ENCODE results near the gene HCN2. TPM values are rescaled to one million over a fixed set of nuclear protein-coding genes. Genes with fewer than 3 reads are reported as not detected.
"Not testable (repeated sequence)": the region's sequence is repeated elsewhere in the genome, so short reads cannot be mapped to it uniquely, and the experiment has no call there.

Gene HCN2
- total RNA-seq, 4 donors from 2014 or later: 0.19 to 0.50 (median 0.41) TPM

- Histone ChIP-seq H3K27ac (replicated peaks in 1 of 4) (no peak overlapping the region), H3K4me3 (no peak overlapping the region), H3K4me1 (peaks cover 0 to 15% (median 9%) of the 10 kb centered on the region in 4 donors), H3K9me3 (no peaks in the 10 kb centered on the region), H3K36me3 (peaks cover 65 to 72% (median 68%) of the 10 kb centered on the region in 4 donors), H3K27me3 (peaks cover 0 to 41% (median 0%) of the 10 kb centered on the region in 4 donors)
- intact Hi-C loops (cut with DNase I): no loop called here
- 89% methylated on average over 18 of the region's 27 CpGs for whole genome bisulfite sequencing
- DNase-seq (ENCODE audit: extremely low spot score): no peak
- no peak for TF ChIP-seq POLR2AphosphoS5 (IDR thresholded peaks at IDR 0.05)
- TF ChIP-seq, protein P1, sequence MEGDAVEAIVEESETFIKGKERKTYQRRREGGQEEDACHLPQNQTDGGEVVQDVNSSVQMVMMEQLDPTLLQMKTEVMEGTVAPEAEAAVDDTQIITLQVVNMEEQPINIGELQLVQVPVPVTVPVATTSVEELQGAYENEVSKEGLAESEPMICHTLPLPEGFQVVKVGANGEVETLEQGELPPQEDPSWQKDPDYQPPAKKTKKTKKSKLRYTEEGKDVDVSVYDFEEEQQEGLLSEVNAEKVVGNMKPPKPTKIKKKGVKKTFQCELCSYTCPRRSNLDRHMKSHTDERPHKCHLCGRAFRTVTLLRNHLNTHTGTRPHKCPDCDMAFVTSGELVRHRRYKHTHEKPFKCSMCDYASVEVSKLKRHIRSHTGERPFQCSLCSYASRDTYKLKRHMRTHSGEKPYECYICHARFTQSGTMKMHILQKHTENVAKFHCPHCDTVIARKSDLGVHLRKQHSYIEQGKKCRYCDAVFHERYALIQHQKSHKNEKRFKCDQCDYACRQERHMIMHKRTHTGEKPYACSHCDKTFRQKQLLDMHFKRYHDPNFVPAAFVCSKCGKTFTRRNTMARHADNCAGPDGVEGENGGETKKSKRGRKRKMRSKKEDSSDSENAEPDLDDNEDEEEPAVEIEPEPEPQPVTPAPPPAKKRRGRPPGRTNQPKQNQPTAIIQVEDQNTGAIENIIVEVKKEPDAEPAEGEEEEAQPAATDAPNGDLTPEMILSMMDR (IDR thresholded peaks at IDR 0.05): no peak
- TF ChIP-seq POLR2A (IDR thresholded peaks at IDR 0.05; ENCODE audit: low read depth): no peak
- no peak for TF ChIP-seq EP300 (IDR thresholded peaks at IDR 0.05)
Observed at GRCh38 chr19:618674-619285, 29.1 kb downstream of the HCN2 start.

DNA sequence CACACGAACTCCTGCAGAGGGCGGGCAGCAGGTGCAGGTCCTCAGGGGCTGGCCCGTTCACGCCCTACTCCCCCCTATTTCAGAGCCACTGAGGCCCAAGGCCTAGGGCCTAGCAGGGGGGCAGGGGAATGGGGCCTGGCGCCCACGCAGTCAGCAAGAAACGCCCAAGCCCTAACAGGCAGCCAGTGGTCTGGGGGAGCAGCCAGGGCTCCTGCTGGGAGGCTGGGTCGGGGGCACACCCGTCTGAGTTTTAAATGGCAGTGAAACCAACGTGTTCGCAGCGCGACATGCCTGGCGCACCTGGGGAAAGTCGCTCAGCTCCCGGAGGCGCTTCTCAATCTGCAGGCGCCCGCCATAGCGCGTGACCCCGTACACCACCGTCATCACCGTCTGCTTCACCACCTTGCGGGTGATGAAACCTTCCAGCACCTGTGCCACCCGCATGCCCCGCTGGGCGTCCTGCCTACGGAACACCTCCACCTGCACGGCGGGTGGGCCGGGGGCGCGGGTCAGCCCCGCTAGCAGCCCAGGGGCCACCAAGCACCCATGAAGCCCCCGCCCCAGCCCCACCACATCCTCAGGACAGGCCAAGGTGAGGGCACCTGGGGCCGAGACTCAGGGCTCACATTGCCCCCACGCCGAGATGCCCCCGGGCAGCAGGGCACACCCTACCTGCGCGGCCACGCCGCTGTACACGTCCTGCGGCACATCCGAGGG lies 29.8 kb downstream of the HCN2 start:
- TF ChIP-seq EP300 (IDR thresholded peaks at IDR 0.05) (no peak), POLR2A (IDR thresholded peaks at IDR 0.05; ENCODE audit: low read depth) (no peak), POLR2AphosphoS5 (IDR thresholded peaks at IDR 0.05) (no peak)
- TF ChIP-seq, protein P1 (IDR thresholded peaks at IDR 0.05): no peak
- no peak for DNase-seq (ENCODE audit: extremely low spot score)
- WGBS: 96% methylated on average over 41 of the region's 47 CpGs
- intact Hi-C loops (cut with DNase I): no loop called here
- no peak overlapping the region for H3K27ac ChIP-seq (replicated peaks in 1 of 4)
- H3K4me1 ChIP-seq: peaks cover 0 to 15% (median 9%) of the 10 kb centered on the region in 4 donors
- H3K27me3 ChIP-seq: peaks cover 0 to 35% (median 0%) of the 10 kb centered on the region in 4 donors
- no peak overlapping the region for H3K4me3 ChIP-seq
- no peaks in the 10 kb centered on the region for H3K9me3 ChIP-seq
- H3K36me3 ChIP-seq: peaks cover 67 to 78% (median 75%) of the 10 kb centered on the region in 4 donors

DNA sequence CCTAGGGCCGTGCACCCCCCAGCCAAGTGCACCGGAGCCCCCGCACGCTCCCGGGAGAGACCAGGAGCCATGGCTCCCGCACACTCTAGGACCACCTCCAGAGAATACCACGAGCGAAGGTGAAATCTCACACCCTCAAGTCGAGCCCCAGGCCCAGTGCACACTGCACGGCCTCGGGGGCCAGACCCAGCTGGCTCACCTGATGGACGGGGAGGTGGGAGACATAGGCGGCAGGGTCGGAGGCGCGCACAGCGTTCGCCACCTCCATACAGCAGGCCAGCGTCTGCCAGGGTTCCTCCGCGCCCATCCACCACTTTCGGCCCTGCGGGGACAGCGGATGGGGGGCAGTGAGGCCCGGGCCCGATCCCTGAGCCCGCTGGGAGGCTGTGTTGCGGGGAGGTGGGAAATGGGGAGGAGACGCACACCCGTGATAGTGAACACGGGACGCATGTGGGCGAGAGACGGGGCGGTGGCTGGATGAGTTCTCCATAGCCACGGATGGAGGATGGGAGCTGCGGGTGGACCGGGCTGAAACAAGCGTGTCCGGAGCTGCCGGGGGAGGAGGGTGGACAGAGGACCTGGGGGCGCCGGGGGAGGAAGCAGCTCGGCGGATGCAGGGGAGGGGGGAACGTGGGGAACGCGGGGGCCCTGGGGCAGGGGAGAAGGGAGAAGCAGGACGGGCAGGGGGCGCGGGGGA lies 30.6 kb downstream of the HCN2 start:
- H3K4me1 ChIP-seq: peaks cover 0 to 15% (median 10%) of the 10 kb centered on the region in 4 donors
- TF ChIP-seq, protein P1 (IDR thresholded peaks at IDR 0.05): no peak
- TF ChIP-seq EP300 (IDR thresholded peaks at IDR 0.05): no peak
- TF ChIP-seq POLR2AphosphoS5 (IDR thresholded peaks at IDR 0.05): no peak
- no peak for TF ChIP-seq POLR2A (IDR thresholded peaks at IDR 0.05; ENCODE audit: low read depth)
- intact Hi-C loops (cut with DNase I): no loop called here
- no peak for DNase-seq (ENCODE audit: extremely low spot score)
- no peak overlapping the region for H3K27ac ChIP-seq (replicated peaks in 1 of 4)
- WGBS: 90% methylated on average over 46 of the region's 51 CpGs
- no peak overlapping the region for H3K4me3 ChIP-seq
- no peaks in the 10 kb centered on the region for H3K9me3 ChIP-seq
- peaks cover 0 to 31% (median 0%) of the 10 kb centered on the region in 4 donors for H3K27me3 ChIP-seq
- peaks cover 72 to 87% (median 84%) of the 10 kb centered on the region in 4 donors for H3K36me3 ChIP-seq

GRCh38 chr19:621191-621590 lies 31.5 kb downstream of the HCN2 start:
- DNase-seq (ENCODE audit: extremely low spot score); intact Hi-C loops (cut with DNase I); H3K4me3 ChIP-seq; H3K4me1 ChIP-seq; H3K27ac ChIP-seq (replicated peaks in 1 of 4); H3K9me3 ChIP-seq: not testable (repeated sequence)
- Histone ChIP-seq H3K27me3 (peaks cover 0 to 31% (median 0%) of the 10 kb centered on the region in 4 donors), H3K36me3 (peaks cover 72 to 96% (median 92%) of the 10 kb centered on the region in 4 donors)
- 95% methylated on average over 31 of the region's 48 CpGs for WGBS

DNA sequence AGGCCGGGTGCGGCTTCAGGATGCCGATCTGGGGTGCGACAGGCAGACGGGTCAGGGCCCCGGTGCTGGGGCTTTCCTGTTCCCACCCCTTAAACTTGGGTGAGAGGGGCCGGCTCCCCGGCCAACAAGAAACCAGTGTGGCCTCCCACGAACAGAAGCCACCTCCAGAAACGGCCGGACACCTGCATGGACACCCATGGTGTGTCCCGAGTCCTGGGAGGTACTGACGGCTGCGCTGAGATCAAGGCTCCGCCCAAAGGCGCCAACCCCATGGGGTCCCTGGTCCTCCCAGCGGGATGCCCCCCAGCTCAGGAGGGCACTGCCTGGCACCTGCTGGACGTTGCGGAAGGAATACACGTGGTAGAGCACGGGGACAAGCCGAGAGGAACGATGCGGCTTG lies 32.1 kb downstream of the HCN2 start:
- Histone ChIP-seq H3K4me3 (no peak overlapping the region), H3K9me3 (no peaks in the 10 kb centered on the region), H3K27me3 (peaks cover 0 to 24% (median 0%) of the 10 kb centered on the region in 4 donors), H3K27ac (replicated peaks in 1 of 4) (no peak overlapping the region), H3K36me3 (peaks cover 72 to 96% (median 92%) of the 10 kb centered on the region in 4 donors), H3K4me1 (peaks cover 0 to 3% (median 2%) of the 10 kb centered on the region in 4 donors)
- intact Hi-C loops (cut with DNase I): no loop called here
- WGBS: 98% methylated on average over 12 of the region's 24 CpGs
- TF ChIP-seq, protein P1 (IDR thresholded peaks at IDR 0.05): no peak
- no peak for TF ChIP-seq EP300 (IDR thresholded peaks at IDR 0.05)
- no peak for DNase-seq (ENCODE audit: extremely low spot score)
